CD8-positive, alpha-beta memory T cell (primary cell): ENCODE measurements around the gene XPNPEP2. TPM values are rescaled to one million over a fixed set of nuclear protein-coding genes. Genes with fewer than 3 reads are reported as not detected.

Source experiments
- CTCF ChIA-PET: fragments of 350-600 bp; sonication (Branson Sonifier 250); formaldehyde crosslinking; loops from one replicate; lab custom pipeline; 2021; ENCODE audit warnings: antibody characterized with exemption; lab: Charles Lee
- POLR2A ChIA-PET: fragments of 350-600 bp; sonication (Branson Sonifier 250); formaldehyde crosslinking; loops from one replicate; lab custom pipeline; 2021; ENCODE audit warnings: antibody characterized with exemption; lab: Charles Lee
- DNase-seq, 5 donors: peaks; one replicate each; pipeline versions ENCODE4 v3.0.0 to v3.0.0-alpha.2; 2020 to 2022; ENCODE audit warnings: mixed read lengths in 1 of 5
- H3K27ac ChIP-seq: one replicate; pipeline ENCODE4 v1.7.0; 2013; ENCODE audit warnings: low read depth, mild to moderate bottlenecking, low read length, moderate library complexity
- H3K27me3 ChIP-seq: 2 replicates; pipeline ENCODE4 v1.7.0; 2013; ENCODE audit warnings: low read length, mild to moderate bottlenecking; ENCODE audit not compliant: insufficient read depth, poor library complexity, severe bottlenecking
- H3K36me3 ChIP-seq: 2 replicates; pipeline ENCODE4 v1.7.0; 2013; ENCODE audit warnings: mild to moderate bottlenecking, low read length, moderate library complexity; ENCODE audit not compliant: insufficient read depth
- H3K4me1 ChIP-seq: 2 replicates; pipeline ENCODE4 v1.7.0; 2013; ENCODE audit warnings: mild to moderate bottlenecking, low read length, moderate library complexity; ENCODE audit not compliant: insufficient read depth
- H3K4me3 ChIP-seq: 2 replicates; pipeline ENCODE4 v1.7.0; 2013; ENCODE audit warnings: mild to moderate bottlenecking, low read length
- H3K9me3 ChIP-seq: 2 replicates; pipeline ENCODE4 v1.7.0; 2013; ENCODE audit warnings: mild to moderate bottlenecking, low read length
- H3K27ac Mint-ChIP-seq, 8 donors: one replicate each; pipeline ENCODE4 v1.8.0; 2020 to 2021; ENCODE audit warnings: mixed read lengths in 8 of 8, mild to moderate bottlenecking in 6 of 8, inconsistent platforms in 3 of 8, moderate library complexity in 3 of 8
- H3K27me3 Mint-ChIP-seq, 2 donors: one replicate each; pipeline ENCODE4 v1.8.0; 2020 to 2021; ENCODE audit warnings: mixed read lengths in 2 of 2, mild to moderate bottlenecking in 1 of 2, moderate library complexity in 1 of 2
- H3K36me3 Mint-ChIP-seq, 3 donors: one replicate each; pipeline ENCODE4 v1.8.0; 2020 to 2021; ENCODE audit warnings: mixed read lengths in 3 of 3, inconsistent platforms in 1 of 3, mild to moderate bottlenecking in 1 of 3
- H3K4me1 Mint-ChIP-seq, 3 donors: one replicate each; pipeline ENCODE4 v1.8.0; 2020 to 2021; ENCODE audit warnings: mixed read lengths in 3 of 3, inconsistent platforms in 1 of 3, mild to moderate bottlenecking in 1 of 3
- H3K4me3 Mint-ChIP-seq, 7 donors: one replicate each; pipeline ENCODE4 v1.8.0; 2020 to 2021; ENCODE audit warnings: mixed read lengths in 7 of 7, mild to moderate bottlenecking in 6 of 7, moderate library complexity in 4 of 7, inconsistent platforms in 2 of 7
- H3K9me3 Mint-ChIP-seq, 5 donors: one replicate each; pipeline ENCODE4 v1.8.0; 2020 to 2022; ENCODE audit warnings: mixed read lengths in 5 of 5, mild to moderate bottlenecking in 3 of 5, moderate library complexity in 2 of 5, inconsistent platforms in 1 of 5
- polyA plus RNA-seq: library from polyadenylated mRNA; unstranded; fragments of 300-500 nt; fragmentation: Illumina TruSeq; gene quantifications from one replicate; pipeline ENCODE4 v1.2.3, GENCODE V29; 2021
- total RNA-seq, 2 experiments: library from RNA; stranded (reverse); gene quantifications; one replicate each; pipeline ENCODE4 v1.2.3, GENCODE V29; 2021

XPNPEP2 gene
- total and polyA plus RNA-seq, 3 experiments from 2014 or later: 0.28 to 1.2 (median 0.29) TPM

DNA sequence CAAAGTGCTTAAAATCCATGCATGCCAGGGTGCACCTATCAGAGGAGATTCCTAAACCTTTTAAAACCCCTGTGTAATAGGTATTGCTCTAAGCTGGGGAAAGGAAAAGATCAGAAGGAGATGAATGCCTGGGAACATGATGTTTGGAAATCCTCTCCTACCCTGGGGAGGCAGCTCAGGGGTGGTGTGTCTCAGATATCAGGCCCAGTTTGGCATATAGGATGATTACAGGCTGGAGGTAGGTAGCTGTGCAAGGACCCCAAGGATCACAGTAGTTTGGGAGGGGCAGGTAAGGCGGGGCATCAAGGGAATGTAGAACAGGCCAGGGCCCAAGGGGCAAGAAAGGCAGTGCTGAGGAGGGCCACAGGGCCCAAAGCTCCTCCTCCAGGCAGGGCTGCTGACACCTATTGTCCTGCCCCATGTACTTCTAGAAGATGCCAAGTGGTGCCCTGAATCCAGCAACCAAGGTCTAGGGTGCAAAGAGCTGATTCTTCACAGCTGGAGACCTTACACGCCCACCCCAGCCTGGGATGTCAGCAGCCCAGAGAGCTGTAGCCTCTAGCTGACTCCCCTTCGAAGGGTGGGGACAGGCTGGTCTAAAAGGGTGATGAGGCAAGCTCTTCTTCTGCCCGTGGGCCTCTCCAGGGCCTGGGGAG is 58.6 kb downstream of the XPNPEP2 start:
- H3K27ac Mint-ChIP-seq: peak overlapping the region in 5 of 8 donors; percentile 29 to 40 (median 38)
- no peak overlapping the region for H3K27ac ChIP-seq
- peaks cover 0 to 1% of the 10 kb centered on the region in 2 donors for H3K27me3 Mint-ChIP-seq
- no peaks in the 10 kb centered on the region for H3K4me1 ChIP-seq
- DNase-seq: no peak
- H3K4me1 Mint-ChIP-seq: peaks cover 15 to 35% (median 16%) of the 10 kb centered on the region in 3 donors
- peaks cover 0 to 57% (median 4%) of the 10 kb centered on the region in 3 donors for H3K36me3 Mint-ChIP-seq
- H3K4me3 ChIP-seq: no peak overlapping the region
- CTCF ChIA-PET: interaction anchor here (0.9 to 1.1 kb wide), 3 partner anchors 15 to 71 kb away, joined by 3 to 4 read pairs (median 4); no protein-coding TSS in a partner anchor
- H3K4me3 Mint-ChIP-seq: no peak overlapping the region
- H3K27me3 ChIP-seq: no peaks in the 10 kb centered on the region
- peaks cover 15% of the 10 kb centered on the region for H3K36me3 ChIP-seq
- H3K9me3 ChIP-seq: no peaks in the 10 kb centered on the region
- POLR2A ChIA-PET: interaction anchor here (0.7 kb wide), 1 partner anchor 41 kb away, joined by 4 read pairs; no protein-coding TSS in a partner anchor
- no peaks in the 10 kb centered on the region for H3K9me3 Mint-ChIP-seq

- Mint-ChIP-seq H3K27ac (peak overlapping the region in 7 of 8 donors; percentile 35 to 85 (median 74)), H3K4me3 (no peak overlapping the region), H3K9me3 (no peaks in the 10 kb centered on the region), H3K27me3 (peaks cover 0 to 3% of the 10 kb centered on the region in 2 donors), H3K4me1 (peaks cover 15 to 35% (median 16%) of the 10 kb centered on the region in 3 donors), H3K36me3 (peaks cover 0 to 47% (median 4%) of the 10 kb centered on the region in 3 donors)
- Histone ChIP-seq H3K27me3 (no peaks in the 10 kb centered on the region), H3K27ac (no peak overlapping the region), H3K9me3 (no peaks in the 10 kb centered on the region), H3K36me3 (peaks cover 4% of the 10 kb centered on the region), H3K4me1 (no peaks in the 10 kb centered on the region), H3K4me3 (no peak overlapping the region)
- no peak for DNase-seq
- ChIA-PET POLR2A (interaction anchor here (0.7 to 1.4 kb wide), 4 partner anchors 15 to 39 kb away, joined by 3 to 5 read pairs (median 4); no protein-coding TSS in a partner anchor), CTCF (interaction anchor here (1.1 kb wide), 2 partner anchors 16 to 25 kb away, joined by 3 read pairs; no protein-coding TSS in a partner anchor)
Observed at GRCh38 chrX:129798456-129798855, 59.7 kb downstream of the XPNPEP2 start.

GRCh38 chrX:129798888-129799287 is 60.1 kb downstream of the XPNPEP2 start:
- no peak overlapping the region for H3K27ac ChIP-seq
- CTCF ChIA-PET: interaction anchor here (1.1 kb wide), 2 partner anchors 17 to 25 kb away, joined by 3 read pairs; no protein-coding TSS in a partner anchor
- H3K4me3 ChIP-seq: no peak overlapping the region
- peaks cover 0 to 3% of the 10 kb centered on the region in 2 donors for H3K27me3 Mint-ChIP-seq
- no peak overlapping the region for H3K4me3 Mint-ChIP-seq
- H3K9me3 ChIP-seq: no peaks in the 10 kb centered on the region
- POLR2A ChIA-PET: interaction anchor here (0.7 to 1.4 kb wide), 4 partner anchors 16 to 39 kb away, joined by 3 to 5 read pairs (median 4); no protein-coding TSS in a partner anchor
- no peaks in the 10 kb centered on the region for H3K9me3 Mint-ChIP-seq
- DNase-seq: no peak
- H3K27ac Mint-ChIP-seq: peak overlapping the region; percentile 27 to 86 (median 74)
- H3K36me3 Mint-ChIP-seq: peaks cover 0 to 45% (median 4%) of the 10 kb centered on the region in 3 donors
- no peaks in the 10 kb centered on the region for H3K4me1 ChIP-seq
- peaks cover 4% of the 10 kb centered on the region for H3K36me3 ChIP-seq
- no peaks in the 10 kb centered on the region for H3K27me3 ChIP-seq
- H3K4me1 Mint-ChIP-seq: peaks cover 16 to 35% (median 19%) of the 10 kb centered on the region in 3 donors

- Histone ChIP-seq H3K4me1 (no peaks in the 10 kb centered on the region), H3K4me3 (no peak overlapping the region), H3K9me3 (no peaks in the 10 kb centered on the region), H3K27ac (no peak overlapping the region), H3K27me3 (no peaks in the 10 kb centered on the region), H3K36me3 (no peaks in the 10 kb centered on the region)
- DNase-seq: no peak
- Mint-ChIP-seq H3K4me1 (peaks cover 12 to 32% (median 13%) of the 10 kb centered on the region in 3 donors), H3K9me3 (no peaks in the 10 kb centered on the region), H3K27ac (peak overlapping the region in 2 of 8 donors; percentile 79 to 80), H3K4me3 (no peak overlapping the region), H3K27me3 (peaks cover 0 to 3% of the 10 kb centered on the region in 2 donors), H3K36me3 (peaks cover 0 to 35% (median 1%) of the 10 kb centered on the region in 3 donors)
- ChIA-PET POLR2A (interaction anchor here (0.6 kb wide), 1 partner anchor 121 kb away, joined by 3 read pairs; no protein-coding TSS in a partner anchor), CTCF (no interaction called here)
Observed at GRCh38 chrX:129800186-129800585, 61.4 kb downstream of the XPNPEP2 start.

- Mint-ChIP-seq H3K27ac (peak overlapping the region in 1 of 8 donors; percentile 24), H3K4me1 (peaks cover 12 to 25% (median 13%) of the 10 kb centered on the region in 3 donors), H3K4me3 (no peak overlapping the region), H3K9me3 (no peaks in the 10 kb centered on the region), H3K36me3 (peaks cover 4 to 24% (median 5%) of the 10 kb centered on the region in 3 donors), H3K27me3 (peaks cover 0 to 2% of the 10 kb centered on the region in 2 donors)
- ChIA-PET CTCF (no interaction called here), POLR2A (no interaction called here)
- Histone ChIP-seq H3K27me3 (no peaks in the 10 kb centered on the region), H3K4me3 (no peak overlapping the region), H3K27ac (no peak overlapping the region), H3K36me3 (no peaks in the 10 kb centered on the region), H3K9me3 (no peaks in the 10 kb centered on the region), H3K4me1 (no peaks in the 10 kb centered on the region)
- no peak for DNase-seq
Observed at GRCh38 chrX:129802863-129803262, 64.1 kb downstream of the XPNPEP2 start.

GRCh38 chrX:129804806-129805205 is 66.0 kb downstream of the XPNPEP2 start:
- Histone ChIP-seq H3K27ac (no peak overlapping the region), H3K9me3 (no peaks in the 10 kb centered on the region), H3K36me3 (no peaks in the 10 kb centered on the region), H3K27me3 (no peaks in the 10 kb centered on the region), H3K4me1 (no peaks in the 10 kb centered on the region), H3K4me3 (no peak overlapping the region)
- Mint-ChIP-seq H3K4me3 (no peak overlapping the region), H3K27me3 (peaks cover 0 to 2% of the 10 kb centered on the region in 2 donors), H3K9me3 (no peaks in the 10 kb centered on the region), H3K4me1 (peaks cover 10 to 22% (median 21%) of the 10 kb centered on the region in 3 donors), H3K36me3 (peaks cover 4 to 16% (median 5%) of the 10 kb centered on the region in 3 donors), H3K27ac (peak overlapping the region in 1 of 8 donors; percentile 59)
- ChIA-PET CTCF (no interaction called here), POLR2A (no interaction called here)
- DNase-seq: no peak

DNA sequence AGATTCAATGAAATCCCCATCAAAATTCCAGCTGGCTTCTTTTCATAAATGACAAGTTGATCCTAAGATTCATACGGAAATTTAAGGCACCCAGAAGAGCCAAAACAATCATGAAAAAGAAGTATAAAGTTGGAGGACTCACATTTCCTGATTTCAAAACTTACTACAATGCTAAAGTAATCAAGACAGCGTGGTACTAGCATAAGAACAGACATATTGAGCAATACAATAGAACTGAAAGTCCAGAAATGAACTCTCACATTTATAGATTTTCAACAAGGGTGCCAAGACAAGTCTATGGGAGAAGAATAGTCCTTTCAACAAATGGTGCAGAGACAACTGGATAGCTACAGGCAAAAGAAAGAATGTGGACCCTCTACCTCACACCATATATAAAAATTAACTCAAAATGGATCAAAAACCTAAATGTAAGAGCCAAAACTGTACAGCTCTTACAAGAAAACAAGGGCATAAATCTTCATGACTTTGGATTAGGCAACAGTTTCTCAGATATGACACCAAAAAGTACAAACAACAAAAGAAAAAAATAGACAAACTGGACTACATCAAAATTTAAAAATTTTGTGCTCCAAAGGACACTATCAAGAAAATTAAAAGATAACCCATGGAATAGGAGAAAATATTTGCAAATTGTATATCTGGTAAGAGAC is 69.5 kb downstream of the XPNPEP2 start:
- H3K9me3 Mint-ChIP-seq: no peaks in the 10 kb centered on the region
- H3K27me3 ChIP-seq: no peaks in the 10 kb centered on the region
- peaks cover 10 to 21% (median 16%) of the 10 kb centered on the region in 3 donors for H3K4me1 Mint-ChIP-seq
- CTCF ChIA-PET: interaction anchor here (1.3 kb wide), 1 partner anchor 15 kb away, joined by 3 read pairs; no protein-coding TSS in a partner anchor
- H3K4me3 Mint-ChIP-seq: no peak overlapping the region
- H3K27me3 Mint-ChIP-seq: peaks cover 0 to 7% of the 10 kb centered on the region in 2 donors
- H3K36me3 ChIP-seq: no peaks in the 10 kb centered on the region
- POLR2A ChIA-PET: no interaction called here
- peaks cover 4 to 27% (median 7%) of the 10 kb centered on the region in 3 donors for H3K36me3 Mint-ChIP-seq
- peak overlapping the region in 2 of 8 donors; percentile 12 to 54 for H3K27ac Mint-ChIP-seq
- H3K4me1 ChIP-seq: no peaks in the 10 kb centered on the region
- H3K9me3 ChIP-seq: no peaks in the 10 kb centered on the region
- DNase-seq: no peak
- no peak overlapping the region for H3K27ac ChIP-seq
- H3K4me3 ChIP-seq: no peak overlapping the region
